HepG2 (cell line): ENCODE measurements around the gene ISCU.

Experiments used
- JUNB ChIP-seq: sonication (generic); formaldehyde crosslinking; IDR thresholded peaks from 2 replicates; pipeline ENCODE4 v1.8.0; 2022; ENCODE audit warnings: missing genetic modification reagents, mild to moderate bottlenecking, borderline replicate concordance
- ZNF788 ChIP-seq: sonication (generic); formaldehyde crosslinking; IDR thresholded peaks from 2 replicates; pipeline ENCODE4 v1.5.0; 2020; ENCODE audit warnings: mild to moderate bottlenecking, missing genetic modification reagents, borderline replicate concordance
- ZSCAN9 ChIP-seq: IDR thresholded peaks from 2 replicates; pipeline ENCODE4 v1.6.1; 2016; ENCODE audit warnings: borderline replicate concordance

DNA sequence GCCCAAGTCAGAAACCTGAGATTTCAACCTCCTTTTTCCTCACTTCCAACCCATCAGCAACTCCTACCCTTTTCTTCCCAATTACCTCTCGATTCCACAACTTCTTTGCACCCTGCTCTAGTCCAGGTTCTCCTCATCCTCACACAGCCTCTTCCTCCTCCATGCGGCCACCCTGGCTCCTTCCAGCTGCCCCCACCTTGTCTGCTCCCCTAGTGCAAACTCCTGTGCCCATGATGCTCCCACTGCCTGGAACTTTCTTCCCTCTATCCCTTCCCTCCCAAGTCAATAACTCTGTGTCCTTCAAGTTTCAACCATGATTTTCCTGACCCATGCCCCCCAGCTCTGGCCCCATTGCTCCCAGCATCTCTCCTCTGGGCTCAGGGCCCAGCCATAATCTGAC is 54.0 kb downstream of the ISCU start:
- no peak for TF ChIP-seq JUNB (CRISPR knock-in tag)
- no peak for TF ChIP-seq ZNF788 (CRISPR knock-in tag)
- TF ChIP-seq ZSCAN9 (CRISPR knock-in tag): no peak
